HG03432 (cell line): ENCODE data around the gene THOP1.
"Not testable (repeated sequence)": the region's sequence is repeated elsewhere in the genome, so short reads cannot be mapped to it uniquely, and the experiment has no call there.

Source experiments
- ATAC-seq: cut with Tn5 transposase; IDR thresholded peaks from one replicate; pipeline ENCODE4 v1.9.1; 2021; ENCODE audit warnings: mild to moderate bottlenecking, moderate library complexity; ENCODE audit not compliant: unreplicated experiment

Gene THOP1

GRCh38 chr19:2780284-2780683 is 5.0 kb upstream of the THOP1 start:
- no peak for ATAC-seq

GRCh38 chr19:2782329-2782935 is 2.9 kb upstream of the THOP1 start:
- no peak for ATAC-seq

DNA sequence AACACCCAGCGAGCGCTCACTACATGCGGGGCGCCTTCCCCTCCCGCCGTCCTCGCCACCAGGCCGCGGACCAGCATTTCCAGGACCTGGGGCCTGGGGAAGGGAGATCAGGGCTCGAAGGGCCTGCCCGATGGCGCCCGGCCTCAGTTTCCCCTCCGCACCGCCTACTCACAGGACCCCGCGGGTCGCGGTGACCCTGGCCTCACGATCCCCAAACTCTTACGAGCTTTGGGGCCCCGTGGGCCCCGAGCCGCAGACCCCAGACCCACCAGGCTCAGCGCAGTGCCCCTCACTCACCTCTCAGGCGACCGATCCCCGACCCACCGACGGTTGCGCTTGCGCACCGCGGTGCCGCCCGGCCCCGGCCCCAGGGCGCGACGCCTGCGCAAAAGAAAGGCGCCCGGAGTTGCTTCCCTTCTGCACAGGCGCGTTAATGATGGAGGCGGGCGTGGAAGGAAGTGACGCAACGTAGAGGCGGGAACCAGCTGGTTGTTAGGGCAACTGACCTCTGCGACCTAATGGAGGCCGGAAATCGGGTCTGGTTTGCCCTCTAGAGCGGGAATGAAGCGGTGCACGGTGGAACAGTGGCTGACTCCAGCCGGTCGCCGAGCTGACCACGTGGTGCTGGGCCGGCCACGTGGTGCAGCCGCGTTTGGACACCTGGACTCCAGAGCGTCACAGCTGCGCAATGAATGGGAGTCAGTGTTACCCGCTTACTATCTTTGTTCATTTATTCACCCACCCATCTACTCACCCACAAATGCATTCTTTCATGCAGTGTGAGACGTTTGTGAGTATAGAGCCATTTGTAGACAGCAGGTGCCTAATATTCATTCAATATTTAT is 2.1 kb upstream of the THOP1 start, which contains the start of gene SGTA:
TSS of gene SGTA (minus strand) at position 338 of the 845 bp plus-strand sequence. CDS start 14,205 bp downstream, outside the sequence.
- peak; percentile 73 for ATAC-seq

GRCh38 chr19:2783781-2784145 is 1.5 kb upstream of the THOP1 start:
- ATAC-seq = no peak

- ATAC-seq = no peak
These were observed 1.8 kb downstream of the THOP1 start for GRCh38 chr19:2787115-2787514.

DNA sequence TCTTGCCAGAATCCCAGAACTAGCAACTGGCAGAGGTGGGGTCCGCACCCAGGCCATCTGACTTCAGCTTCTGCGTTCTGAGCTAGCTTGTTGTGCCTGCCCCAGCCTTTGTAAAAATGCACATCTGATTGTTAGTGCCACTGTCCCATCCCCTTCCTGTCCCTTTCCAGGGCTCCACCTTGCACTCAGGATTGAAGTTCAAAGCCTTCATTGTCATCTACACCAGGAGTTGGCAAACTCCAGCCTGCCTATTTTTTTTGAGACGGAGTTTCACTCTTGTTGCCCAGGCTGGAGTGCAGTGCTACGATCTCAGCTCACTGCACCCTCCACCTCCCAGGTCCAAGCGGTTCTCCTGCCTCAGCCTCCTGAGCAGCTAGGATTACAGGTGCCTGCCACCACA is 2.9 kb downstream of the THOP1 start:
- ATAC-seq = no peak

DNA sequence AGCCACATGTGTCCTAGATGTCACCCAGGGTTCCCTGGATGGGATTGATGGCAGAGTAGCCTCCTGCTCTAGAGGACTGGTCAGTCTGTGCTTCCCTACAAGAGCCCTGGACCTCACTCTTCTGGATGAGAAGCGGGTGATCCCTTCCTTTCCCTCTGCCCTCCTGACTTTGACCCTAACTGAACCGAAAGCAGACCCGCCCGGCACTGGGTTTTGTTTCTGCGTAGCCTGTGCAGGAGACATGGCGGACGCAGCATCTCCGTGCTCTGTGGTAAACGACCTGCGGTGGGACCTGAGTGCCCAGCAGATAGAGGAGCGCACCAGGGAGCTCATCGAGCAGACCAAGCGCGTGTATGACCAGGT is 4.9 kb downstream of the THOP1 start:
- ATAC-seq = no peak

GRCh38 chr19:2790557-2791271 is 5.4 kb downstream of the THOP1 start:
- ATAC-seq = no peak

GRCh38 chr19:2791440-2791839 is 6.1 kb downstream of the THOP1 start:
- no peak for ATAC-seq

- no peak for ATAC-seq
These were observed 6.6 kb downstream of the THOP1 start for GRCh38 chr19:2791876-2792275.

- not testable (repeated sequence) for ATAC-seq
These were observed 7.4 kb downstream of the THOP1 start for GRCh38 chr19:2792666-2793065.

- no peak for ATAC-seq
These were observed 7.8 kb downstream of the THOP1 start for GRCh38 chr19:2793126-2793525.

DNA sequence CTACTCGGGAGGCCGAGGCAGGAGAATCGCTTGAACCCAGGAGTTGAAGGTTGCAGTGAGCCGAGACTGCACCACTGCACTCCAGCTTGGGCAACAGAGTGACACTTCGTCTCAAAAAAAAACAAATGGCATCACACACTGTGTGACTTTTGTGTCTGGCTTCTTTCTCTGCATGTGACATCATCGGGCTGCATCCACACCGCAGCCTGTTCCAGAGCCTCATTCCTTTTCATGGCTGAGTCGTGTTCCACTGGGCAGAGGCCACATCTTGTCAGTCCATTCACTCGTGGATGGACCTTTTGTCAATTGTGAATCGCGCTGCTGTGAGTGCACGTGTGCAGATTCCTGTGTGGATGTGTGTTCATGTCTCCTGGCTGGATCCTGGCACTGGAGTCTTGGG is 8.3 kb downstream of the THOP1 start:
- no peak for ATAC-seq

GRCh38 chr19:2795827-2796658 is 10.7 kb downstream of the THOP1 start:
- no peak for ATAC-seq

DNA sequence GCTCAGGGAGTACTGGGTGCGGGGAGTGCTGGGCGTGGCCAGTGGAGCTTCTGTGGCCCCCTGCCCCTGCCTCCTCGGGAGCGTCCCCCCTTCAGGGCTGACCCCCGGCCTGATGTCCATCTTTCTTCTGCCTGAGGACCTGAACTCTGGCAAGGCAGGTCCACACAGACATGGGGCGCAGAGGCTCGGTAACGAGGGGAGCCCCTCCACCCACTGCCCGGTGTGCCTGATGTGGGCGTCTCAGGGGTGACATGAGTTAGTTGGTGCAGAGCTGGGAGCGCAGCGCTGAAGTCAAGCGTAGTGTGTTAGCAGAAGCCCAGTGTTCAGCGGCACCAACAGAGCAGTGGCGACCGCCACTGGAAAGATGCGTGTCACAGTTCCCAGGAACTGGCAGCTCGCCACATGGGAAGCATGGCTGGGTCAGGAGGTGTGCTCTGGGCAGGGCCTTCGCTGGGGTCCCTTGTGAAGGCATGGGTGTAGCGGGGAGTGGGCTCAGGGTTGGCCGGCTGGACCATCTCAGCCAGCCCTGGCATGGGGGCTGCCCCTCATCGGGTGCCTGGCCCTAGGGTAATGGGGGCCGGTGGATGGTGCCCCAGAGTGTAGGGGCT is 11.5 kb downstream of the THOP1 start:
- no peak for ATAC-seq

- ATAC-seq = no peak
These were observed 12.0 kb downstream of the THOP1 start for GRCh38 chr19:2797280-2797679.

DNA sequence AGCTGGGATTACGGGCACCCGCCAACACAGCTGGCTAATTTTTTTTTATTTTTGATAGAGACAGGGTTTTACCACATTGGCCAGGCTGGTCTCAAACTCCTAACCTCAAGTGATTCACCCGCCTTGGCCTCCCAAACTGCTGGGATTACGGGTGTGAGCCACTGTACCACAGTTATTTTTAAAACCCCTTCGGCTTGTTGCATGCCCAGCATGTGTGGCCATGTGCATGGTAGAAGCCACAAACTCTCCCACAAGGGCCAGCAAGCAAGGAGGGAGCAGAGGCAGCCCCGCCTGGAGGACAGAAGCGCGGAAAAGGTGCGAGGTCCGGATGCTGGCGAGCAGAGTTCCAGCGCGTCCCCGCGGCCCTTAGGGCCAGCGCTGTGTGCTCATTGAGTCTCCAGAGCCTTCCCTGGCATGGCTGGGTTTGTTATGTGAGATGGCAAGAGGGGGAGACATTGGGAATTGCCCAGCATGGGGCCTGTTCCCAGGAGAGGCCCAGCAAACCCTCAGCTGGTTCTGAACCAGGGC is 12.9 kb downstream of the THOP1 start:
- ATAC-seq = no peak

- no peak for ATAC-seq
These were observed 13.4 kb downstream of the THOP1 start for GRCh38 chr19:2798733-2799132.

DNA sequence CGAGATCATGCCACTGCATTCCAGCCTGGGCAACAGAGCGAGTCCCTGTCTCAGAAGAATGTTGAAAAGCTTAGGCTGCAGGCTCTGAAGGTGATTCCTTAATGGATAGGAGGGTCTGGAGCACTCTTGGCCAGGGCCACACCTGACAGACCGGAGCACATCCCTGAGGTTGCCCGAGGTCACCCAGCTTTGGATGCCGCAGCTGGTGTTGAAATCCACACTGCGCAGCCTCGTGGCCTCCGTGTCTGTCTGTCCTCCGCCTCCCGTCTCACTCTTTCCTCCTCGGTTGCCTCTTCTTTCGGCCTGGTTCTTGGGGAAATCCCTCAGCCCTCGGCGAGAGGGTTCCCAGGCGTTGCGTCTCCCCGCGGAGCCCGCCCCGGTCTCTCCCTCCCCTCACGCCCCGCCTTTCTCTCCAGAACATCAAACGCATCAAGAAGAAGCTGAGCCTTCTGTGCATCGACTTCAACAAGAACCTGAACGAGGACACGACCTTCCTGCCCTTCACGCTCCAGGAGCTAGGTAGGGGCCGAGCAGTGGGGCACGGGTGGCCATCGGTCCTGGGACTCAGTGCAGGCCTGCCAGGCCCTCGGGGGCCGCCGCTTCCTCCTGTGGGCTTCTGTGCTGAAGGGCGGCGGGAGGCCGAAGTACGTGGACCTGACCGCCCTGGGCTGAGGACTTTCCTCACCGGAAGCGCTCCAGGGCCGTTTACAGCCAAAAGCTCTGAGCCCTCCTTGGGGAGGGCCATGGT is 14.1 kb downstream of the THOP1 start:
- ATAC-seq = no peak

DNA sequence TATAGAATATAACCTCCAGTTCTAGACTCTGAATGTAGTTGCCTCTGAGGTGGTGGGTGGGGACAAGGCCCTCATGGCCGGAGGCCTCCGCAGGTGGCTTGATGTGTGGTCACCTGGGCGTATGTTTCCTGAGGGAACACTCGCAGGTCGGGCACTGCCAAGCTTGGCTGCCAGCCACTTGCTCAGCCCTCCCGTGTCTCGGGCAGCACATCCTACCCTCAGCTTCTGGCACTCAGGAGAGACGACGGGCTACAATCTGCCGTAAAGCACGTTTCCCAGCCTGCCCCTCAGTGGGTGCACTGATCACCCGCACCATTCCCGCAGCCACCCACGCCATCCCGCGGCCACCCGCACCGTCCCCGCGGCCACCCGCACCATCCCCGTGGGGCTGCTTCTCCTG is 15.2 kb downstream of the THOP1 start:
- no peak for ATAC-seq
